Fibroblast of skin of right biceps (primary cell): Measurements from ENCODE around the gene OVCH1.
"Not testable (repeated sequence)": the region's sequence is repeated elsewhere in the genome, so short reads cannot be mapped to it uniquely, and the experiment has no call there.

Experiments
- DNase-seq: peaks from one replicate; pipeline ENCODE4 v3.0.0-alpha.2; 2013

Gene OVCH1

GRCh38 chr12:29486972-29487371 lies 10.5 kb downstream of the OVCH1 start:
- DNase-seq: no peak

DNA sequence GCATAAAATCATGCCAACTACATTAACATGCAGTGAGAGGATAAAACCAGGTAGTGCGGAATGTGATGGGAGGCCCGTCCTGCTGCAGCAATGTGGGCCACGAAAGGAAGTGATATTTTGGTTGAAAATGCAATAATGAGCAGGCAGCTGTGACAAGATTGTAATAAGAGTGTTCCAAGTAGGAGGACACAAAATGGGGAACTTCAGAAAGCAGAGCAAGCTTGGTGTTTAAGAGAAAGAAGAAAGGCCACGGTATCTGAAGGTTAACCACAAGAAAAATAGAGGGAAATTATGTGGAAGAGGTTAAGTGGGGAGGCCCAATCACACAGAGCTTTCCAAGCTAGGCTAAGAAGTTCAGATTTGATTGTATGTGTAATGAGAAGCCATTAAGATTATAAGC lies 34.3 kb downstream of the OVCH1 start:
- DNase-seq: no peak

- no peak for DNase-seq
Measured at GRCh38 chr12:29460082-29460481, 37.4 kb downstream of the OVCH1 start.

GRCh38 chr12:29455087-29455486 lies 42.4 kb downstream of the OVCH1 start:
- DNase-seq: no peak

DNA sequence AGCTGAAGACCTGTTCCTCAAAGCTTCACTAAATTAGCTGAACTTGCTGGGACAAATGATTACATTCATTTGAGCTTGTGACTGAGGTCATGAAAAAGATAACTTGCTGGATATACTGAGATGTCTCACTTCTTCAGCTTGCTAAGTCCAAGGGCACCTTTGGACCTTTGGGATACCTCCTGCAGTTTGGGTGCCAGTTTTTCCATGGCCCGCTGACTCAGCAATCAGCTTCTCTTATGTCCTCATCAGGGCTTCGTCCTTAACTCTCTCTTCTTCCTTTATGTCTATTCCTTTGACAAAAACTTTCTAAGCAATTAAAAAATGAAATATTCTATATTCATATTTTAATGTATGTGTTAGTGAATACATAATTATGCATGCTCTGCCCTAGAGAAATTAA lies 45.6 kb downstream of the OVCH1 start:
- DNase-seq: no peak

DNA sequence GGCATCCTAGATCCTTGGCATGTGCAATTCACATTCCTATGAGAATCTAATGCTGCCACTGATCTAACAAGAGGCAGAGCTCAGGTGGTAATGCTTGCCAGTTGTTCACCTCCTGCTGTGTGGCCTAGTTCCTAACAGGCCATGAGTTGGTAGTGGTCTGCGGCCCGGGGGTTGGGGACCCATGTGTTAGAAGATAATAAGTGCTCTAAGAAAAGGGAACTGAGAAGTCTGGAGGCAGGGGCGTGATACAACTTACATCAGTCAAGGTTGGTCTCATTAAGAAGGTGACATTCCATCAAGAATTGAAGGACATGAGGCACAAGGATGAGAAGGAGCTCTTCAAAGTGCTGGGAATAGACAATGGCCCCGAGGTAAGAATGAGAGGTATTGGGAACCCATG lies 49.3 kb downstream of the OVCH1 start:
- DNase-seq: no peak

GRCh38 chr12:29447285-29447975 lies 50.1 kb downstream of the OVCH1 start:
- no peak for DNase-seq

GRCh38 chr12:29439506-29439905 lies 58.0 kb downstream of the OVCH1 start:
- DNase-seq: no peak

GRCh38 chr12:29438752-29439408 lies 58.6 kb downstream of the OVCH1 start:
- DNase-seq: no peak

DNA sequence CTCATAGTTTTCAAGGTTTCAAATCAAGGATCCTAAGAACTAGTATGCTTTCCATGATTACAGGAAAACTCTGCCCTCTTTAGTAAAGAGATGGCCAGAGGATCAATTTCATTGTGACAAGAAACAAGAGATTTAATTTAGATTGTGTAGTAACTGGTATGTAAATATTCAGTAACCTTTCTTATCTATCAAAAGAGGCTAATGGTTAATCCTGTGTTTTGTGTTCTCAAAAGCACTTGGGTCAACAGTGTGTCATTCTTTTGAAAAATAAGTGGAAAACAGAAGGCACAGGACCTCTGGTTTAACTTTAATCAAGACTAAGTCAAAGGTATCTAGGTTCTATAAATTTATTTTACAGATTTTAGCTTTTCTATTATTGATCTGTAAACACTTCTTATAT lies 59.9 kb downstream of the OVCH1 start:
- no peak for DNase-seq

GRCh38 chr12:29436815-29437214 lies 60.7 kb downstream of the OVCH1 start:
- not testable (repeated sequence) for DNase-seq

- DNase-seq: no peak
Measured at GRCh38 chr12:29431513-29431912, 66.0 kb downstream of the OVCH1 start.

GRCh38 chr12:29430716-29431044 lies 66.8 kb downstream of the OVCH1 start:
- DNase-seq: no peak

DNA sequence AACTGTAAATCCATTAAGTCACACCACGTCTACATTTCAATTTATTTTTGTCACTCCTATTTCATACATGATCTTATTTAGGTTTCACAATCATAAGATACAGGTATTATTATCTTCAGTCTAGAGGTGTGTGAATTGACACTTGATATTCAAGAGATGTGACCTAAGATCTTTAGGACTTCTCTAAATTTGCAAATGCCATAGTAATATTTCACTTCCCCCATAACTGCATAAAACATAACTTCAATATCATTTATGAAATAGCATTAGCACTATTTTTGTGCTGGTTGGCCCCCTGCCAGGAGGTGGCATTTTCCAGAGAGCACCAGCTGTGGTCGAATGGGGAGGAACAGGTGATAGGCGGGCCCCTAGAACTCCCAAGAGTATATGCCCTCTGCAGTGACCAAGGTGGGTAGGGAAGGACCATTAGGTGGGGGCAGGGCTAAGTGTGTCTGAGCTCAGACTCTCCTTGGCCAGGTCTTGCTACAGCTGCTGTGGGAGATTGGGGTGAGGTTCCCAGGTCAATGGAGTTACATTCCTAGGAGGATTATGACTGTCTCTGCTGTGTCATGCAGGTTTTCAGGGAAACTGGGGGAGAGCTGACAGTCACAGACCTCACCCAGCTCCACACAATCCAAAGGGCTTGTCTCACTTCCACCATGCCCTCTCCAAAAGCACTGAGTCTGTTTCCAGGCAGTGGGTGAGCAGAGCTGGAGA lies 67.3 kb downstream of the OVCH1 start:
- DNase-seq: no peak

GRCh38 chr12:29428633-29429032 lies 68.9 kb downstream of the OVCH1 start:
- DNase-seq: peak; percentile 72

DNA sequence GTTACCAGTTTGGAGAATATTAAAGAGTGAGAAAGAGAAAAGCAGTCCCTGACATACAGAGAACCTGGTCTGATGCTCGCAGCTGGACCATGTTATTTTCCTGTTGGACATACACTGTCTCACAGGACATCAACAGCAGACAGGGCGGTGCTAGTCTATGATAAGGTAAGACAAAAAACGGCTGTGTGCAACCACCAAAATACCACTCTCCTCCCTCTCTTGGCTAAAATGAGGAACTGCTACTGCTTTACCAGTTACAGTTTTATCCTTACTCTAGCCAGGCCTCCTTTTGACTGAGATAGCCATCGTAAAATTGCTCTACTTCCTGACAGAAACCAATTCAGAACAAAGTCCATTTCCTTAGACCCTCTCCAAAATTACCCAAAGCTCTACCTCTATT lies 69.5 kb downstream of the OVCH1 start:
- DNase-seq: no peak

GRCh38 chr12:29426498-29426897 lies 71.0 kb downstream of the OVCH1 start:
- DNase-seq: no peak

DNA sequence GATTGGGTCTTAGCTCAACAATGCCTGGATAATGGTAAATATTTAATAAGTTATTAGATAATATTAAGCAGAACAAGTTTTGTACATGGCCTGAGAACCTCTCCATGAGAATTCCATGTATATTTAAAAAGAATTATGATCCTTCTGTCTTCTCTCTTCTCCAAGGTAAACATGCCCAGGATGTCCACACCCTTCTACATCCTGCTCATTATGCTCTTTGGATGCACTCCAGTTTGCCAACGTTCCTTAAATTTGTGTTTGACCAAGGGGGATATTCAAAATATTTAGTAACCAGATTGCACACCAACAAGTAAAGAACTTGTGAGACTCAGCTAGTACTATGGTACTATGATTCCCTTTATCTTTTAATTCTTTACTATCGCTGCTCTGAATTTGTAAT lies 71.8 kb downstream of the OVCH1 start:
- no peak for DNase-seq

GRCh38 chr12:29416748-29417147 lies 80.7 kb downstream of the OVCH1 start:
- no peak for DNase-seq

GRCh38 chr12:29415111-29415510 lies 82.4 kb downstream of the OVCH1 start:
- no peak for DNase-seq

DNA sequence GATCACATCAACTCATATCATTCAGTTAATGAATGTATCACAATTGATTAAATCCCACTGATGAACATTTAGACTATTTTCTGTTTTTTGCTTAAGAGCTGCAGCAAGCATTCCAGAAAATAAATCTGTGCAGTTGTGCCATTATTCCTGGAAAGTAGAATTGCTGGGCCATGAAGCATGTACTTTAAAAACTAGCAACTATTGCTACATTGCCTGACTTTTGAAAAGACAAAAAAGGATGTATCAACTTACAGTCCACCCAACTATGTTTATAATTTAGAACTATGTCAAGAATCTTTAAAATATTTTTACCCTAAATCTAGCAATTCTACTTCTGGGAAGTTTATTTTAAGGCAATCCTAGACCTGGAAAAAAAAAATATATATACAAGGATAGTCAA lies 83.1 kb downstream of the OVCH1 start:
- no peak for DNase-seq

DNA sequence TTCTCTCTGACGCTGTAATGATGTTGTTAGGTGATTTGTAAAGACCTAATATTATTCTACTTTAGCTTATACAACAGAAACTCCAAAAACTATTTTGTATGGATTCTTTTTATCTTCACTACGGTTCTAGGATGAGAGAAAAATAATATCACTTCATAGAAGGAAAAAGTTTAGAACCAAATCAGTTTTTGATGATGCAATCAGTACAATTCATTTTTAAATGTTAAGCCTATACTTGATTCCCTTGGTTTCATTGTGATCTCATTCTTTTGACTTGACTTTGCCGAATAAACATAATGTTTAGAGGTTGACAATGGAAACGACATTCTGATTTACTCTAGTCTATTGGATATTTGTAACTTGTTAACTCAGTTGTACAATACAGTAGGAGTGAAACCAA lies 91.9 kb downstream of the OVCH1 start:
- DNase-seq: no peak

- no peak for DNase-seq
Measured at GRCh38 chr12:29403991-29404390, 93.5 kb downstream of the OVCH1 start.

- no peak for DNase-seq
Measured at GRCh38 chr12:29402437-29402836, 95.0 kb downstream of the OVCH1 start.
